Retinal pigment epithelial cell (primary cell): Measurements from ENCODE around the gene SLC28A3.

Experiments used
- DNase-seq: peaks from one replicate; pipeline ENCODE4 v3.0.0-alpha.2; 2010; ENCODE audit warnings: low read depth
- H3K4me3 ChIP-seq: 2 replicates; pipeline ENCODE4 v1.5.1; 2011; ENCODE audit warnings: mild to moderate bottlenecking, low read length, control low read depth, moderate library complexity
- CTCF ChIP-seq: conservative IDR thresholded peaks from 2 replicates; pipeline ENCODE4 v1.5.1; 2011; ENCODE audit warnings: low read depth, low read length, control low read depth, inconsistent platforms

SLC28A3 gene

GRCh38 chr9:84293001-84293798 is 47.4 kb downstream of the SLC28A3 start:
- DNase-seq = no peak
- no peak for TF ChIP-seq CTCF

GRCh38 chr9:84285381-84285780 is 55.2 kb downstream of the SLC28A3 start:
- DNase-seq = no peak

More at GRCh38 chr9:84293001-84293798, 47.4 kb downstream of the SLC28A3 start:
- no peak overlapping the region for H3K4me3 ChIP-seq

GRCh38 chr9:84283946-84284345 is 56.6 kb downstream of the SLC28A3 start:
- no peak overlapping the region for H3K4me3 ChIP-seq
- DNase-seq = no peak
- TF ChIP-seq CTCF = no peak

More at GRCh38 chr9:84285381-84285780, 55.2 kb downstream of the SLC28A3 start:
- no peak for TF ChIP-seq CTCF
- no peak overlapping the region for H3K4me3 ChIP-seq

- no peak overlapping the region for H3K4me3 ChIP-seq
- no peak for TF ChIP-seq CTCF
- no peak for DNase-seq
Observed at GRCh38 chr9:84278130-84278529, 62.4 kb downstream of the SLC28A3 start.

GRCh38 chr9:84277646-84278045 is 62.9 kb downstream of the SLC28A3 start:
- no peak for TF ChIP-seq CTCF
- DNase-seq = no peak
- H3K4me3 ChIP-seq = no peak overlapping the region

GRCh38 chr9:84276741-84277140 is 63.8 kb downstream of the SLC28A3 start:
- no peak for TF ChIP-seq CTCF
- H3K4me3 ChIP-seq = no peak overlapping the region
- no peak for DNase-seq

GRCh38 chr9:84271921-84272556 is 68.5 kb downstream of the SLC28A3 start:
- H3K4me3 ChIP-seq = peak overlapping the region; percentile 62
- DNase-seq = no peak
- no peak for TF ChIP-seq CTCF
